Measurements from ENCODE around the gene UBE2Q2.
"Not testable (repeated sequence)": the region's sequence is repeated elsewhere in the genome, so short reads cannot be mapped to it uniquely, and the experiment has no call there.

UBE2Q2 gene

DNA sequence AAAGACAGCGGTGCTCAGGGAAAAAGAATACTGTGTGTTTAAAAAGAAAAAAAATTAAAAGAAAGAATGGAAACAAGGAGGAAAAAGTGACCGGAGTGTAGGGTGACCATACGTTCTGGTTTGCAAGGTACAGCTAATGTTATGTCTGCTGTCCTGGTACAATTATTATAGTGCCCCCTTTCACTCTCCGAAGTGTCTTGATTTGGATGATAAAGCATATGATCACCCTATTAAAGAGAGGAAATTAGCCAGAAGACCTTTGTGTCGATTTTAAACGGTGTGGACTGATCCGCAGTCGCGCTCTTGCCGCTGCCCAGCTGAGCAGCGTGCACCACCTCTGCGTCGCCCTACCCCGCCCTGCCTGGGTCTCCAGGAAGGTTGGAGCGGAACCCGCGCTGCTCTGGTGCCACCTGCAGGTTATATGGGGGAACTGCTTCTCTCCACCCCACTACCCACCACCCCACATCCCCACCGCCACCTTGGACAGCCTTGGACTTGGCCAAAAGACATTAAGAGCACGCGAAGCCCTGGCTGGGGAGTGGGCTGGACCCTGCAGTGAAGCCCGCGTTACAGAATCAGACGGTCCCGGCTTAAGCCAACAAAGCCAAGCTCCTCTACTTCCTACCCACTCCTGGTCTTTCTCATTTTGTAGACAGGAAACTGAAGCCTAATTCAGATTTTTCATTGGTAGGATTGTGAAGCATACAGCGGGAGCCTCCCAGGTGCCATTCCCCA, 41.2 kb upstream of the UBE2Q2 start:
- ChIA-PET CTCF (interaction anchor here (0.5 to 3.0 kb wide), 13 partner anchors 41 to 434 kb away, joined by 3 to 20 read pairs (median 4); partner anchors contain the start of genes MAN2C1 and SNX33), POLR2A (interaction anchor here (1.0 to 1.6 kb wide), 3 partner anchors 63 to 78 kb away, joined by 3 to 5 read pairs (median 5); a partner anchor contains a TSS)
- peak; percentile 95 for DNase-seq (ENCODE audit: extremely low spot score)
- TF ChIP-seq LEF1 (IDR thresholded peaks at IDR 0.05; ENCODE audit: borderline replicate concordance) (no peak), L3MBTL2 (conservative IDR thresholded peaks at IDR 0.05) (peak; percentile 63; the same call in 1 of the 2 replicates)

DNA sequence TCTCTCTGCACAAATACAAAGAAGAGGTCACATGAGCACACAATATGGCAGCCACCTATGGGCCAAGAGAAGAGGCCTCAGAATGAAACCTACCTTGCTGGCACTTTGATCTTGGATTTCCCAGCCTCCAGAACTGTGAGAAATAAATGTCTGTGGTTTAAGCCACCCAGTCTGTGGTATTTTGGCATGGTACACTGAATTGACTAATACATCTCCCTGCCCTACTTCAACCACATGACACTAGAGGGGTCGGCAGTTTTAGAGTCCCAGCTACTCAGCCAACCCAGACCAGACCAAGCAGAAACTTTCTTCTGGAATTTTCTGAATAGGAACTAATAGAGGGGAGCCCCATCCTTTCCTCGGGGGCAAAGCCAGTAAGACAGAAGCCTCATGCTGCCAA, 35.8 kb upstream of the UBE2Q2 start:
- CTCF ChIA-PET; DNase-seq (ENCODE audit: extremely low spot score); POLR2A ChIA-PET: not testable (repeated sequence)

DNA sequence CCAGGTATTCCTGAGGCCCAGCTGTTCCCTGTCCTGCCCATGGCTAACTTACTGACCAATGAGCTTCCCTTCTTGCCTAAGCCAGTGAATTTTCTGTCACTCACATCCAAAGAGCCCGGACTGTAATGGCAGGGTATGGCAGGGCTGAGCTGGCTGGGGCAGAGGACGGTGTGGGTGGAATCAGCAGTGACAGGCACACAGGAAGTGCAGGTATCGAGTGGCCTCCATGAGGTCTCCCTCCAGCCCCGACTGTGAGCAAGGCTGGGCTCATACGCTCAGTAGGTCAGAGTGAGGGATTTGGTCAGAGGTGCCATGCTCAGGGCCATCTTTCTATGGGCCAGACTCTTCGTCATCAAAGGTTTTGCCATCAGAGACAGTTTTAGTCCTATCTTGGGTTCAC, 35.2 kb upstream of the UBE2Q2 start:
- POLR2A ChIA-PET; DNase-seq (ENCODE audit: extremely low spot score): not testable (repeated sequence)
- CTCF ChIA-PET = interaction anchor here (1.8 kb wide), 1 partner anchor 123 kb away, joined by 5 read pairs; no protein-coding TSS in a partner anchor

DNA sequence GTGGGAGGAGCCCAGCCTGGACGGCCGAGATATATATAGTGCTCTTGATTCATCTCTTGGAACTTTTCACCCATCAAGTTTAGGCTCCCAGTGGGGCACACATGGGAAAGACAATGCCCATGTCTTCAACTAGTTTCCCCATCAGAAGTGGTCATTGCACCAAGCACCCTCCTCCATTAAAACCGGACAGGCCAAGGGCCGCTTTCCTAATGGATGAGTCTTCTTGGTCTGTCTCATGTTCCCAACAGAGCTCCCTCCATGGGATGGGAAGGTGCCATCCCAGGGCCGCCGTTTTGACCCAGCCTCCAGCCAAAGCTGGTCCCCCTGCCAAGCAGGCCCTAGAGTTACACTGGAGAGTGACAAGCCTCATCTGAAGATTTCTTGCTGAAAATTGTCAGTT, 34.7 kb upstream of the UBE2Q2 start:
- POLR2A ChIA-PET = no interaction called here

DNA sequence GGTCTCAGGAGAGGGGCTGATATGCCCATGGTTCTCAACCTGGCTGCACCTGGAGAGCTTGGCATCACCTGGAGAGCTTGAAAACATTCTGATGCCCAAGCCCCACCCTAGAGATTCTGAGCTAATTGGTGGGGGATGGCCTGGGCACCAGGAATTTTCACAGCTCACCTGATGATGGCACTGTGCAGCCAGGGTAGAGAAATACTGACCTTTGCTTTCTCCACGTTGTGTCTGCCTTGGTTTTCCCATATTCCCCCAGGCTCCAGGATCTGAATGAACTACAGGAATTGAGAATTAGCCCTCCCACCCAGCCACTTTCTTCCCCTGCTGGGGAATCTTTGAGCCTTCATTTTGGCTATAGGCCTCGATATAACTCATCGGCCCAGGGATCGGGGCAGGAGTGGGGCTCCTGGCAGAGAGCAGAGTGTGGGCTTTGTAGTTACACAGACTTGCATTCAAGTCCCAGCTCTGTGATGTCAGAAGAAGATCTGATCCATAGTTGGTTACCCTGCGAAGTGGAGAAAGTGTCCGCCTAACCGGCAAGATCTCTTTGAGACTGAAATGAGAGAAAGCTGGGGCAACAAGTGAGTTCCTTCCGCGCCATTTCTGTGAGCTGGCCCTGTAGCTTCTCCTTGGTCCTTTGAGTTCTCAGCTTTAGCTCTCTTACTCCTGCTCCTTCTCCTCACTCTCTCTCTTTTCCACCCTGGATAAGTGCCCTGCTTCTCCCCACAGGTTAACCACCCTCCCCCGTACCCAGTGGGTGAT, 33.1 kb upstream of the UBE2Q2 start:
- peak; percentile 40 for DNase-seq (ENCODE audit: extremely low spot score)
- POLR2A ChIA-PET = interaction anchor here (0.9 to 1.4 kb wide), 2 partner anchors 33 to 94 kb away, joined by 3 to 8 read pairs; partner anchors contain the start of genes FBXO22 and UBE2Q2
- CTCF ChIA-PET = interaction anchor here (0.6 to 1.9 kb wide), 13 partner anchors 11 to 341 kb away, joined by 3 to 15 read pairs (median 4); no protein-coding TSS in a partner anchor

More for the DNA sequence above, 34.7 kb upstream of the UBE2Q2 start:
- TF ChIP-seq SUZ12 (IDR thresholded peaks at IDR 0.05) (no peak), FOXK2 (IDR thresholded peaks at IDR 0.05) (no peak), SP1 (IDR thresholded peaks at IDR 0.05) (no peak), LEF1 (IDR thresholded peaks at IDR 0.05; ENCODE audit: borderline replicate concordance) (no peak), NFRKB (IDR thresholded peaks at IDR 0.05) (no peak)
- CTCF ChIA-PET = interaction anchor here (0.6 to 1.8 kb wide), 4 partner anchors 81 to 1662 kb away, joined by 3 to 5 read pairs (median 4); no protein-coding TSS in a partner anchor
- no peak for DNase-seq (ENCODE audit: extremely low spot score)

DNA sequence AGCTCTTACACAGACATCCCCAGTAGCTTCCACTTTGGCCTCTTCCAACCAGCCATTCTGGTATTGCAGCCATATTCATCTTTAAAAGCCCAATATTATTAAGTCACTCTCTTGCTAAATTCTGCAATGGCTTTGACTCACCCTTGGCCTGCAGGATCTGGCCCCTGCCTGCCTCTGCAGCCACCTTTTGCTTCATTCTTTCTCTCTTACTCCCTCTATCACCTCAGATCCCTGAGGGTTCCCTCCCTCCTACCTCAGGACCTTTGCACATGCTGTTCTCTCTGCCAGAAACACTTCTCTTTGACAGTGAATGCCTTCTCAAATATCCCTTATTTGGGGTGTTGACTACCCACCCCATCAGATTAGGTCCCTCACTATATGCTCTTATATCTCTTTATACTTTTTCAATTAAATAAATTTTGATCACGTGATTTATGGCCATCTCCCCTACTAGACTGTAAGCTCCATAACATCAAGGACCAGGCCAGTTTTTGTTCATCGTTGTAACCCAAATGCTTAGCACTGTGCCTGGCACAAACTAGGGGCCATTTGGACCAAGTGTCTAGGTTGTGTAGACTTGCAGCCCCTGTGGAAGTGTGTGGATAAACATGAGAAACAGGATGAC, 32.3 kb upstream of the UBE2Q2 start:
- ChIA-PET CTCF (interaction anchor here (0.7 to 1.9 kb wide), 8 partner anchors 10 to 340 kb away, joined by 3 to 15 read pairs (median 5); no protein-coding TSS in a partner anchor), POLR2A (interaction anchor here (1.4 kb wide), 1 partner anchor 32 kb away, joined by 8 read pairs; the partner anchor contains the start of gene UBE2Q2)
- no peak for DNase-seq (ENCODE audit: extremely low spot score)
- TF ChIP-seq L3MBTL2 (conservative IDR thresholded peaks at IDR 0.05) (no peak), HDGF (IDR thresholded peaks at IDR 0.05; ENCODE audit: borderline replicate concordance) (no peak), TARDBP (IDR thresholded peaks at IDR 0.05) (no peak), ARNT (IDR thresholded peaks at IDR 0.05) (no peak), ZNF384 (IDR thresholded peaks at IDR 0.05) (no peak), BHLHE40 (IDR thresholded peaks at IDR 0.05; ENCODE audit: borderline replicate concordance) (no peak), FOXK2 (IDR thresholded peaks at IDR 0.05) (no peak), FOXA1 (IDR thresholded peaks at IDR 0.05) (no peak), ELF4 (IDR thresholded peaks at IDR 0.05) (no peak), FOXM1 (IDR thresholded peaks at IDR 0.05; ENCODE audit: borderline replicate concordance) (no peak), NFRKB (IDR thresholded peaks at IDR 0.05) (no peak), SUZ12 (IDR thresholded peaks at IDR 0.05) (no peak), LEF1 (IDR thresholded peaks at IDR 0.05; ENCODE audit: borderline replicate concordance) (no peak)
- TF ChIP-seq, protein P1, sequence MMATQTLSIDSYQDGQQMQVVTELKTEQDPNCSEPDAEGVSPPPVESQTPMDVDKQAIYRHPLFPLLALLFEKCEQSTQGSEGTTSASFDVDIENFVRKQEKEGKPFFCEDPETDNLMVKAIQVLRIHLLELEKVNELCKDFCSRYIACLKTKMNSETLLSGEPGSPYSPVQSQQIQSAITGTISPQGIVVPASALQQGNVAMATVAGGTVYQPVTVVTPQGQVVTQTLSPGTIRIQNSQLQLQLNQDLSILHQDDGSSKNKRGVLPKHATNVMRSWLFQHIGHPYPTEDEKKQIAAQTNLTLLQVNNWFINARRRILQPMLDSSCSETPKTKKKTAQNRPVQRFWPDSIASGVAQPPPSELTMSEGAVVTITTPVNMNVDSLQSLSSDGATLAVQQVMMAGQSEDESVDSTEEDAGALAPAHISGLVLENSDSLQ (IDR thresholded peaks at IDR 0.05) = no peak

More for the DNA sequence above, 33.1 kb upstream of the UBE2Q2 start:
- no peak for TF ChIP-seq SUZ12 (IDR thresholded peaks at IDR 0.05)

DNA sequence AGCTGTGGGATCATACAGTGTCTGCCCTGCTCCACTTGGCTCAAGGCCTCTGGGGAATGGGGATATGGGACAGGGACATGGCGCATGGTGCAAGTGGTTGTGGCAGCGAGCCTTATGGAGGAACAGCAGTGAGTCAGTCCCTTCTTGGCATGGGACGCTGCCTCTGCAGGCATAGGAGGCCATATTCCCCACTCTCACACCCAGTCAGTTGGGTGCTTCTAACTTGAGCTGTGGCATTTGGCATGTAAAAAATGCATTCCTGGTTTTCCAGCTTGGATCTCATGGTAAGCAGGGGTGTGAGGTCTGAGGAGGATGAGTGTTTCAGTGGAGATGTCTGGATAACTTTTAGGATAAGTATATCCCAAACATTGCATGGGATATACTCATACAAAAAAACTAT, 31.6 kb upstream of the UBE2Q2 start:
- CTCF ChIA-PET = interaction anchor here (0.7 to 1.1 kb wide), 2 partner anchors 10 to 328 kb away, joined by 3 to 5 read pairs; no protein-coding TSS in a partner anchor
- POLR2A ChIA-PET = no interaction called here
- no peak for TF ChIP-seq LEF1 (IDR thresholded peaks at IDR 0.05; ENCODE audit: borderline replicate concordance)
- no peak for TF ChIP-seq ELF4 (IDR thresholded peaks at IDR 0.05)
- TF ChIP-seq BHLHE40 (IDR thresholded peaks at IDR 0.05; ENCODE audit: borderline replicate concordance) = no peak
- TF ChIP-seq FOXA1 (IDR thresholded peaks at IDR 0.05) = no peak
- no peak for TF ChIP-seq CTBP1 (IDR thresholded peaks at IDR 0.05; ENCODE audit: borderline replicate concordance)
- TF ChIP-seq SP1 (IDR thresholded peaks at IDR 0.05) = no peak
- no peak for TF ChIP-seq FOXK2 (IDR thresholded peaks at IDR 0.05)
- TF ChIP-seq NFRKB (IDR thresholded peaks at IDR 0.05) = no peak
- no peak for TF ChIP-seq HDGF (IDR thresholded peaks at IDR 0.05; ENCODE audit: borderline replicate concordance)
- no peak for TF ChIP-seq FOXM1 (IDR thresholded peaks at IDR 0.05; ENCODE audit: borderline replicate concordance)
- TF ChIP-seq, protein P1 (IDR thresholded peaks at IDR 0.05) = no peak
- TF ChIP-seq ARNT (IDR thresholded peaks at IDR 0.05) = no peak
- no peak for TF ChIP-seq L3MBTL2 (conservative IDR thresholded peaks at IDR 0.05)
- TF ChIP-seq ZNF384 (IDR thresholded peaks at IDR 0.05) = no peak
- TF ChIP-seq TARDBP (IDR thresholded peaks at IDR 0.05) = no peak
- no peak for TF ChIP-seq SUZ12 (IDR thresholded peaks at IDR 0.05)
- no peak for DNase-seq (ENCODE audit: extremely low spot score)
